ENCODE data around the gene CHRM2.

GRCh38 chr7:136997735-136998134 lies 129.3 kb downstream of the CHRM2 start:
- no peak for TF ChIP-seq CTCF (IDR thresholded peaks at IDR 0.05)
- TF ChIP-seq POLR2A (IDR thresholded peaks at IDR 0.05) = no peak

All from lower leg skin (tissue), 3 donors.